Measurements from ENCODE around the gene GAL3ST2. TPM values are rescaled to one million over a fixed set of nuclear protein-coding genes. Genes with fewer than 3 reads are reported as not detected.

Gene GAL3ST2
- total RNA-seq, 1 donor from 2014 or later = 0.84 TPM

DNA sequence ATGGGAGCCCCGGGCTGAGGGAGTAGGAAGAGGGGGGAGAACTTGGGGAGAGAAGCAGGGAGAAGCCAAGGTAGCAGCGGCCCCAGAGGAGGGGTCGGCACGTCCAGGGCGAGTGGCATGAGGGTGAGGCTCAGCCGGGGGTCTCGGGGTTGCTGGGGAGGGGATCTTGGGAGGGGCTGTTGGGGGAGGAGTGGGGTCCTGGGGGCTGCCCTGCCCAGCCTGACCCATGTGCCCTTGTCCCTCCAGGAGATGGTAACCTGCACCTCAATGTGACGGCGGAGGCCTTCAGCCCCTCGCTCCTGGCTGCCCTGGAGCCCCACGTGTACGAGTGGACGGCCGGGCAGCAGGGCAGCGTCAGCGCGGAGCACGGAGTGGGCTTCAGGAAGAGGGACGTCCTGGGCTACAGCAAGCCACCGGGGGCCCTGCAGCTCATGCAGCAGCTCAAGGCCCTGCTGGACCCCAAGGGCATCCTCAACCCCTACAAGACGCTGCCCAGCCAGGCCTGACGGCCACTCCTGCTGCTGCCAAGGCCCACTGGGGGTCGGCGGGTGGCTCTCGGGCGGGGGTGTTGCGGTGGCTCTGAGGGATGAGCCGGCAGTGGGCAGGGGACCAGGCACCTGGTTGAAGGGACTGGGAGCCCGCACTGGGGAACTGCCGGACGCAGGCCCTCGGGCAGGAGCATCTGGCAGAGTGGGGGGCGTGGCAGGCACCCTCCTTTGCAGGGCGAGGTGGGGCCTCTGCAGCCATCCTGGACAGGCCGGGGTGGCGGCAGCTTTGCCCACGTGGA is 9.0 kb upstream of the GAL3ST2 start:
- H3K9me3 Mint-ChIP-seq (ENCODE audit: low read depth) = no peaks in the 10 kb centered on the region
- H3K27ac Mint-ChIP-seq = no peak overlapping the region
- no peaks in the 10 kb centered on the region for H3K36me3 Mint-ChIP-seq (ENCODE audit: insufficient read depth)
- no peak overlapping the region for H3K4me3 Mint-ChIP-seq (ENCODE audit: low read depth)
- TF ChIP-seq, protein P1, sequence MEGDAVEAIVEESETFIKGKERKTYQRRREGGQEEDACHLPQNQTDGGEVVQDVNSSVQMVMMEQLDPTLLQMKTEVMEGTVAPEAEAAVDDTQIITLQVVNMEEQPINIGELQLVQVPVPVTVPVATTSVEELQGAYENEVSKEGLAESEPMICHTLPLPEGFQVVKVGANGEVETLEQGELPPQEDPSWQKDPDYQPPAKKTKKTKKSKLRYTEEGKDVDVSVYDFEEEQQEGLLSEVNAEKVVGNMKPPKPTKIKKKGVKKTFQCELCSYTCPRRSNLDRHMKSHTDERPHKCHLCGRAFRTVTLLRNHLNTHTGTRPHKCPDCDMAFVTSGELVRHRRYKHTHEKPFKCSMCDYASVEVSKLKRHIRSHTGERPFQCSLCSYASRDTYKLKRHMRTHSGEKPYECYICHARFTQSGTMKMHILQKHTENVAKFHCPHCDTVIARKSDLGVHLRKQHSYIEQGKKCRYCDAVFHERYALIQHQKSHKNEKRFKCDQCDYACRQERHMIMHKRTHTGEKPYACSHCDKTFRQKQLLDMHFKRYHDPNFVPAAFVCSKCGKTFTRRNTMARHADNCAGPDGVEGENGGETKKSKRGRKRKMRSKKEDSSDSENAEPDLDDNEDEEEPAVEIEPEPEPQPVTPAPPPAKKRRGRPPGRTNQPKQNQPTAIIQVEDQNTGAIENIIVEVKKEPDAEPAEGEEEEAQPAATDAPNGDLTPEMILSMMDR (IDR thresholded peaks at IDR 0.05; ENCODE audit: unreplicated experiment) = no peak
- H3K4me1 Mint-ChIP-seq (ENCODE audit: low read depth) = peaks cover under 1% of the 10 kb centered on the region
- H3K27me3 Mint-ChIP-seq = peaks cover 2% of the 10 kb centered on the region
- no peak for DNase-seq (ENCODE audit: low spot score, unreplicated experiment)

DNA sequence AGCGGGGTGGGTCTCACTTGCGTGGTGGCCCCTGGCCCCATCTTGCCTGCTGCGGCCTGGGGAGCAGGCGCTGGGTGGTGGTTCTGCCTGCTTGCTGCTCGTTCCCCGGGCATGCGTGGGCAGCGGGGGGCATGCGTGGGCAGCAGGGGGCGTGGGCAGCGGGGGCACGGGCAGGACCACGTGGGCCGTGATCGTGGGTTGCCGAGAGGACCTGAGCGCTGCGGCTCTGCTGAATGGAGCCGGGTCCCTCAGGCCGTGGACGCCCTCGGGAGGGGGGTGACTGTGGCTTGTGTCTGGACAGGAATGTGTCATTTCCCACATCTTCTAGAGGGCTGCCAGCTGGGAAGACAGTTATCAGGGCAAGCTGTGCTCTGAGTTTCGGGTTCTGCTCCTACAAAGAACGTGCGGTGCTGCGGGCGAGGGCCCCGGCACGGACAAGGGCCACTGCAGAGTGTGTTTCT is 8.3 kb upstream of the GAL3ST2 start:
- peak overlapping the region; percentile 49 for H3K27ac Mint-ChIP-seq
- TF ChIP-seq, protein P1 (IDR thresholded peaks at IDR 0.05; ENCODE audit: unreplicated experiment) = no peak
- H3K4me1 Mint-ChIP-seq (ENCODE audit: low read depth) = no peaks in the 10 kb centered on the region
- no peaks in the 10 kb centered on the region for H3K9me3 Mint-ChIP-seq (ENCODE audit: low read depth)
- no peak for DNase-seq (ENCODE audit: low spot score, unreplicated experiment)
- H3K4me3 Mint-ChIP-seq (ENCODE audit: low read depth) = no peak overlapping the region
- peaks cover 2% of the 10 kb centered on the region for H3K27me3 Mint-ChIP-seq
- no peaks in the 10 kb centered on the region for H3K36me3 Mint-ChIP-seq (ENCODE audit: insufficient read depth)

DNA sequence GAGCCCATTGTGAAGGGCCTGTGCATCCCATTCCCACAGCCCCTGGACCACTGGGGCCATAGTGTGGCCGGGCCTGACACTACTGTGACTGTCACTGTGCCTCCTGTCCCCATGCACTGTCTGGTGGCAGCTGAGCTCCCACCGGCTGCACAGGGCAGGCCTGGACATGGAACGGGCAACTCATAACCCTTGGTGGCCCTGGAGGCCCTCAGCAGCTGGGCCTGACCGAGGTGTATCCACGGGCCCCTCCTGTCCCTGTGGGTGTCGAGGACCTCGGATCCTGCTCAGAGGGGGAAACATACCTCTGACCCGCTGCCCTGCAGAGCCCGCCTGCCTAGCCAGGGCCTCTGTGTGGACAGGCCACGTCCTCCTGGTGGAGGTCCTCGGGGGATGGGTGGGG is 7.8 kb upstream of the GAL3ST2 start:
- no peaks in the 10 kb centered on the region for H3K4me1 Mint-ChIP-seq (ENCODE audit: low read depth)
- no peak for DNase-seq (ENCODE audit: low spot score, unreplicated experiment)
- TF ChIP-seq, protein P1 (IDR thresholded peaks at IDR 0.05; ENCODE audit: unreplicated experiment) = no peak
- H3K9me3 Mint-ChIP-seq (ENCODE audit: low read depth) = no peaks in the 10 kb centered on the region
- H3K27ac Mint-ChIP-seq = no peak overlapping the region
- no peaks in the 10 kb centered on the region for H3K36me3 Mint-ChIP-seq (ENCODE audit: insufficient read depth)
- peaks cover 2% of the 10 kb centered on the region for H3K27me3 Mint-ChIP-seq
- no peak overlapping the region for H3K4me3 Mint-ChIP-seq (ENCODE audit: low read depth)

DNA sequence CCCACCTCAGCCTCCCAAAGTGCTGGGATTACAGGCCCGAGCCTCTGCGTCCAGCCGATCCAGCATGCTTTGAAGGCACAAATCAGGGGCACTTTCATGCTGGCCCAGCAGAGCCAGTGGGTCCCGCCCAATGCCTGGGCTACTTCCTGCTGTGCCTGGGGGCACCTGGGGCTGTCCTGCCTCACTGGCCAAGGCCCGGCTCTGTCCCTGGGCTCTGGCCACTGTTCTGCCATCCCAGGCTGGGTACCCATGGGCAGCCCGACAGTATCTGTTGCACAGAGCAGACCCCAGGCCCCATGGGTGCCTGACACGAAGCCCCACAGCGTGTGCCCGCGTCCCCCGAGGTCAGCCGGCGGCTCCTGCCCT is 6.8 kb upstream of the GAL3ST2 start:
- H3K27me3 Mint-ChIP-seq = peaks cover 2% of the 10 kb centered on the region
- H3K36me3 Mint-ChIP-seq (ENCODE audit: insufficient read depth) = no peaks in the 10 kb centered on the region
- TF ChIP-seq, protein P1 (IDR thresholded peaks at IDR 0.05; ENCODE audit: unreplicated experiment) = no peak
- no peaks in the 10 kb centered on the region for H3K4me1 Mint-ChIP-seq (ENCODE audit: low read depth)
- no peaks in the 10 kb centered on the region for H3K9me3 Mint-ChIP-seq (ENCODE audit: low read depth)
- no peak for DNase-seq (ENCODE audit: low spot score, unreplicated experiment)
- H3K4me3 Mint-ChIP-seq (ENCODE audit: low read depth) = no peak overlapping the region
- H3K27ac Mint-ChIP-seq = no peak overlapping the region

DNA sequence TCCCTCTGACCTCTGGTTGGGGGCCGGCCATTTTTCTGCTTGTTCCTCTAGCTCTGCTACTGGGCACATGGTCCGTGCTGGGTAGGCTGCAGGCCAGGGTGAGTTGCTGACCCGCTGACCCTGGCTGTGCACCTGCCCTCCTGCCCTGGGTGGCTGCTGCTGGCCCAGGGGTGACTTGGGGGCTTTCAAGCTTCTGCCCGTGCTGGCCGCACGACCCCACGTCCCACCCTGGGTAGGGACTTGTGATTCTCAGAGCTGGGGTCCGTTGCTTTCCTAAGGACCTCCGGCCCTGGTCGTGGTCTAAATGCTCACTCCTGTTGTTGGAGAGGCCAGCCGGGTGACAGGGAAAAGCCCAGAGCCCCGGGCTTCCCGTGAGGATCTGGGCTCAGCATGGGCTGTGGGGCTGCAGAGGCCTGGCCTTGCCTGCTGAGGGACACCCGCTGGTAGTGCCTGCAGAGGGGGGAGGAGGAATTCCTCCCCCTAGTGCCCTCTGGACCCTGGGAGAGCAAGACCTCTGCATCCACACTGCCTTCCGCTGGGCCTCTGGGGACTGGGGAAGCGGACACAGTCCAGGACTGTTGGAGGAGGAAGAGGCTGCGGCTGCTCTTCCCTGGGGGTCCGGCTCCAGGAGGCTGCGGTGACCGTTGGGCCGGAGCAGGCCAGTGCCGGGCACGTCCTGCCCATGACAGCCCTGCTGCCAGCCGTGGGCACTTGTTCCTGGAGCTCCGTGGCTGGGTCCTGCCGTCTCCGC is 6.3 kb upstream of the GAL3ST2 start:
- TF ChIP-seq, protein P1 (IDR thresholded peaks at IDR 0.05; ENCODE audit: unreplicated experiment) = no peak
- Mint-ChIP-seq H3K4me3 (ENCODE audit: low read depth) (no peak overlapping the region), H3K27me3 (peaks cover 2% of the 10 kb centered on the region), H3K36me3 (ENCODE audit: insufficient read depth) (no peaks in the 10 kb centered on the region), H3K4me1 (ENCODE audit: low read depth) (no peaks in the 10 kb centered on the region), H3K27ac (no peak overlapping the region), H3K9me3 (ENCODE audit: low read depth) (no peaks in the 10 kb centered on the region)
- DNase-seq (ENCODE audit: low spot score, unreplicated experiment) = no peak

Data from progenitor cell of endocrine pancreas (in vitro differentiated cells).